ENCODE data around the gene SPDYE1. TPM values are rescaled to one million over a fixed set of nuclear protein-coding genes. Genes with fewer than 3 reads are reported as not detected.
"Not testable (repeated sequence)": the region's sequence is repeated elsewhere in the genome, so short reads cannot be mapped to it uniquely, and the experiment has no call there.

The SPDYE1 gene
- total RNA-seq, 1 experiment from 2014 or later, result not detected

- POLR2A ChIA-PET, result no interaction called here
- no peak overlapping the region for H3K27ac Mint-ChIP-seq
- CTCF ChIA-PET, result no interaction called here
These were observed 20.2 kb upstream of the SPDYE1 start for GRCh38 chr7:43977525-43977924.

GRCh38 chr7:43978102-43978501 is 19.6 kb upstream of the SPDYE1 start:
- H3K4me3 Mint-ChIP-seq; H3K9me3 Mint-ChIP-seq; ATAC-seq; H3K4me1 Mint-ChIP-seq; POLR2A ChIA-PET; DNase-seq (ENCODE audit: low spot score); H3K36me3 Mint-ChIP-seq; H3K27me3 Mint-ChIP-seq (ENCODE audit: low read depth); CTCF ChIA-PET; H3K27ac Mint-ChIP-seq: not testable (repeated sequence)

More at GRCh38 chr7:43977525-43977924, 20.2 kb upstream of the SPDYE1 start:
- Mint-ChIP-seq H3K9me3 (no peaks in the 10 kb centered on the region), H3K4me1 (no peaks in the 10 kb centered on the region), H3K4me3 (no peak overlapping the region), H3K36me3 (no peaks in the 10 kb centered on the region), H3K27me3 (ENCODE audit: low read depth) (no peaks in the 10 kb centered on the region)
- TF ChIP-seq ZNF423 (CRISPR knock-in tag; IDR thresholded peaks at IDR 0.05) (no peak), ATF1 (CRISPR knock-in tag; IDR thresholded peaks at IDR 0.05) (no peak), ZNF138 (CRISPR knock-in tag; conservative IDR thresholded peaks at IDR 0.05) (no peak), USF2 (CRISPR knock-in tag; IDR thresholded peaks at IDR 0.05) (no peak), TP53 (CRISPR knock-in tag; IDR thresholded peaks at IDR 0.05) (no peak), JUN (CRISPR knock-in tag; IDR thresholded peaks at IDR 0.05) (no peak), STAT6 (CRISPR knock-in tag; conservative IDR thresholded peaks at IDR 0.05; ENCODE audit: low read depth) (no peak), ERG (CRISPR knock-in tag; IDR thresholded peaks at IDR 0.05) (no peak)
- DNase-seq (ENCODE audit: low spot score), result no peak
- ATAC-seq, result no peak

- H3K9me3 Mint-ChIP-seq; H3K36me3 Mint-ChIP-seq; POLR2A ChIA-PET; ATAC-seq; H3K4me3 Mint-ChIP-seq; H3K27ac Mint-ChIP-seq; H3K27me3 Mint-ChIP-seq (ENCODE audit: low read depth); CTCF ChIA-PET; H3K4me1 Mint-ChIP-seq; DNase-seq (ENCODE audit: low spot score): not testable (repeated sequence)
These were observed 14.8 kb upstream of the SPDYE1 start for GRCh38 chr7:43982848-43983247.

- CTCF ChIA-PET, result interaction anchor here (0.7 kb wide), 1 partner anchor 57 kb away, joined by 5 read pairs; no protein-coding TSS in a partner anchor
- H3K27ac Mint-ChIP-seq; POLR2A ChIA-PET; H3K4me1 Mint-ChIP-seq; H3K36me3 Mint-ChIP-seq; DNase-seq (ENCODE audit: low spot score); H3K4me3 Mint-ChIP-seq; H3K9me3 Mint-ChIP-seq; H3K27me3 Mint-ChIP-seq (ENCODE audit: low read depth); ATAC-seq: not testable (repeated sequence)
These were observed 14.0 kb upstream of the SPDYE1 start for GRCh38 chr7:43983736-43984135.

GRCh38 chr7:43985904-43986864 is 11.5 kb upstream of the SPDYE1 start:
- peak overlapping the region; percentile 68 for H3K4me3 Mint-ChIP-seq
- H3K4me1 Mint-ChIP-seq; POLR2A ChIA-PET; H3K9me3 Mint-ChIP-seq; H3K36me3 Mint-ChIP-seq; H3K27ac Mint-ChIP-seq; H3K27me3 Mint-ChIP-seq (ENCODE audit: low read depth); CTCF ChIA-PET: not testable (repeated sequence)
- DNase-seq (ENCODE audit: low spot score) (peak; percentile 93), ATAC-seq (peak; percentile 92)
- TF ChIP-seq CTCF (IDR thresholded peaks at IDR 0.05) (peak; percentile 86), ZNF263 (CRISPR knock-in tag; IDR thresholded peaks at IDR 0.05; ENCODE audit: low read depth) (peak; percentile 46; the same call in 1 of the 2 replicates), SP1 (CRISPR knock-in tag; conservative IDR thresholded peaks at IDR 0.05) (peak; percentile 59), ZNF281 (CRISPR knock-in tag; IDR thresholded peaks at IDR 0.05) (0 out of 2 replicates have a peak, but pooled peaks have one; percentile 14)

GRCh38 chr7:43987476-43987875 is 10.2 kb upstream of the SPDYE1 start:
- H3K4me1 Mint-ChIP-seq; DNase-seq (ENCODE audit: low spot score); H3K4me3 Mint-ChIP-seq; H3K36me3 Mint-ChIP-seq; H3K27me3 Mint-ChIP-seq (ENCODE audit: low read depth); POLR2A ChIA-PET; ATAC-seq; H3K27ac Mint-ChIP-seq; H3K9me3 Mint-ChIP-seq: not testable (repeated sequence)
- CTCF ChIA-PET, result interaction anchor here (0.7 kb wide), 1 partner anchor 548 kb away, joined by 6 read pairs; no protein-coding TSS in a partner anchor
